Measurements from ENCODE around the gene DLK1.

Gene DLK1

GRCh38 chr14:100773331-100774163, 46.9 kb downstream of the DLK1 start:
- H3K4me3 ChIP-seq (ENCODE audit: low read depth, low read length), result no peak overlapping the region
- no peak for TF ChIP-seq CTCF (IDR thresholded peaks at IDR 0.05; ENCODE audit: low read depth, low read length)

- TF ChIP-seq CTCF (IDR thresholded peaks at IDR 0.05; ENCODE audit: low read depth, low read length), result no peak
- no peak overlapping the region for H3K4me3 ChIP-seq (ENCODE audit: low read depth, low read length)
Observed at GRCh38 chr14:100774164-100774537, 47.5 kb downstream of the DLK1 start.

GRCh38 chr14:100775351-100775830, 48.7 kb downstream of the DLK1 start:
- no peak overlapping the region for H3K4me3 ChIP-seq (ENCODE audit: low read depth, low read length)
- no peak for TF ChIP-seq CTCF (IDR thresholded peaks at IDR 0.05; ENCODE audit: low read depth, low read length)

GRCh38 chr14:100775831-100776591, 49.3 kb downstream of the DLK1 start:
- H3K4me3 ChIP-seq (ENCODE audit: low read depth, low read length), result no peak overlapping the region
- no peak for TF ChIP-seq CTCF (IDR thresholded peaks at IDR 0.05; ENCODE audit: low read depth, low read length)

GRCh38 chr14:100776681-100777365, 50.1 kb downstream of the DLK1 start:
- H3K4me3 ChIP-seq (ENCODE audit: low read depth, low read length), result no peak overlapping the region
- TF ChIP-seq CTCF (IDR thresholded peaks at IDR 0.05; ENCODE audit: low read depth, low read length), result no peak

GRCh38 chr14:100777366-100777817, 50.7 kb downstream of the DLK1 start:
- no peak overlapping the region for H3K4me3 ChIP-seq (ENCODE audit: low read depth, low read length)
- TF ChIP-seq CTCF (IDR thresholded peaks at IDR 0.05; ENCODE audit: low read depth, low read length), result no peak

Measured in WI38 (cell line).